Measurements from ENCODE around the gene CLIP2.
"Not testable (repeated sequence)": the region's sequence is repeated elsewhere in the genome, so short reads cannot be mapped to it uniquely, and the experiment has no call there.

CLIP2 gene

DNA sequence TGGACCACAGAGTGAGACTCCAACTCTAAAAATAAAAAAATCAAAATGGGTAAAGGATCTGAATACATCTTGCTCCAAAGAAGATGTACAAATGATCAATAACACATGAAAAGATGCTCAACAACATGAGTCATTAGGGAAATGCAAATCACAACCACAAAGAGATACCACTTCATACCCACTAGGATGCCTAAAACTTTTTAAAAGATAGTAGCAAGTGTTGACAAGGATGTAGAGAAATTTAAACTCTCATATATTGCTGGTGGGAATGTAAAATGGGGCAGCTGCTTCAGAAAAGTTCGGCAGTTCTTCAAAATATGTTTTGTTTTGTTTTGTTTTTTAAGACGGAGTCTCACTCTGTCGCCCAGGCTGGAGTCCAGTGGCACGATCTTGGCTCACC lies 118.8 kb downstream of the CLIP2 start:
- no peak for DNase-seq

- DNase-seq = no peak
Observed at GRCh38 chr7:74409571-74409970, 120.4 kb downstream of the CLIP2 start.

DNA sequence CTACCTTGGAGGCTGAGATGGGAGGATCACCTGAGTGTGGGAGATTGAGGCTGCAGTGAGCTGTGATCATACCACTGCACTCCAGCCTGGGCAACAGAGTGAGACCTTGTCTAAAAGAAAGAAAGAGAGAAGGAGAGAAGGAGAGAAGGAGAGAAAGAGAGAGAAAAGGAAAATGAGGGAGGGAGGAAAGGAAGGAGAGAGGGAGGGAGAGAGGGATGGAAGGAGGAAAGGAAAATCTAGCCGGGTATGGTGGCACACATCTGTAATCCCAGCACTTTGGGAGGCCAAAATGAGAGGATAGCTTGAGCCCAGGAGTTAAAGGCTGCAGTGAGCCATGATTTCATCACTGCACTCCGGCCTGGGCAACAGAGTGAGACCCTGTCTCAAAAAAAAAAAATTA lies 121.6 kb downstream of the CLIP2 start:
- no peak for DNase-seq

DNA sequence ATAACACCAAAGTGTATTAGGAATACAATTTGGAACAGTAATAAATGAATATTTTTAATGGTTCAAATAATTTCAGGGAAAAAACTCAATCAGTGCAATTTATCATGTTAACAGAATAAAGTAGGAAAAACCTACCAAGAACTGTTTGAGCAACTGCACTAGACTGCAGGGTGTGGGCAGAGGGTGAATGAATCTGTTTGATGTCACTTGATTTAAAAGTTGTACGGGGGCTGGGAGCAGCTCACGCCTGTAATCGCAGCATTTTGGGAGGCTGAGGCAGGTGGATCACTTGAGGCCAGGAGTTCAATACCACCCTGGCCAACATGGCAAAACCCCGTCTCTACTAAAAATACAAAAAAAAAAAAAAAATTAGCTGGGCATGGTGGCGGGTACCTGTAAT lies 122.4 kb downstream of the CLIP2 start:
- not testable (repeated sequence) for DNase-seq

GRCh38 chr7:74412056-74412455 lies 122.8 kb downstream of the CLIP2 start:
- DNase-seq = no peak

- DNase-seq = no peak
Observed at GRCh38 chr7:74412603-74413002, 123.4 kb downstream of the CLIP2 start.

- DNase-seq = not testable (repeated sequence)
Observed at GRCh38 chr7:74414595-74415333, 125.6 kb downstream of the CLIP2 start.

DNA sequence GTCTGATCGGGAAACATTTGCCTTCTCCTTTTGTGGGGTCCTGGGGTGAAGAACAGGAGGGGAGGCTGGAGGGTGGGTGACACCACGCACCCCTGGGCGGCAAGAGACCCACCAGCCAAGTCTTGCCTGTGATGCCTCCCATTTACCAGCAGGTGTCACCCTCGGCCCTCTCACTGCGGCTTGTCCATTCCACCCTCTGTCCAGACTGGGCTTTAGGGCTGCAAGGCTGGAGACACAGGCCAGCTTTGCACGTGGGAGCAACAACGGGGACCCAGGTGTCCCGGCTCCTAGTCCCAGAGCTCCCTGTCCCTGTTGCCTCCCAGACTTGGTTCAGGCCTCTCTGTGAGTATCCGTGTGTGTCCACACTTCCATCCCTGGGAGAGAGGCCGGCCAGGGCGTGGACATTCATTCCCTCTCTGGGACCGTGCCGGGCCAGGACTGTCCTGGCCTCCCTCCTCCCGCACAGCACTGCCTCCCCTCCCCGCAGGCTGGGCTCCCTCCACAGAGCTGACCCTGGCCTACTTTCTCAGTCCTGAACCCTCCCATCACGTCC lies 128.3 kb downstream of the CLIP2 start:
- DNase-seq = peak; percentile 40

DNA sequence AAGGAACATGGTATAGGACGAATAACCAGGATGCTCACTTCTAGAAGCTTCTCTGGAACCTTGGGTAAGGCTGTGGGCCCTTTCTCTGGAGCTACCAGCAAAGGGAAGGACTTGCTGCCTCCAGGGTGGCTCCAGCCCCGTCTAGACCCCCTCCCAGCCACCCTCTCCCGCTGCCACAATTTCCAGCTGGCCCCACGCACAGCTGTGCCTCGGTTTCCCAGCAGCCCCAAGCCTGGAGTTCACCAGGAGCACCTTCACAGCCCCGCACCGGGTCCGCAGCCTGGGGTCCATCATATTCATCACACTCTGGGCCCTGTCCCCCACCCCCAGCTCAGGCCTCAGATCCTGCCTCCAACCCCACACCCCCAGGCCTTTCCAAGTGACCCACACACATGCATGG lies 128.9 kb downstream of the CLIP2 start:
- DNase-seq = no peak

DNA sequence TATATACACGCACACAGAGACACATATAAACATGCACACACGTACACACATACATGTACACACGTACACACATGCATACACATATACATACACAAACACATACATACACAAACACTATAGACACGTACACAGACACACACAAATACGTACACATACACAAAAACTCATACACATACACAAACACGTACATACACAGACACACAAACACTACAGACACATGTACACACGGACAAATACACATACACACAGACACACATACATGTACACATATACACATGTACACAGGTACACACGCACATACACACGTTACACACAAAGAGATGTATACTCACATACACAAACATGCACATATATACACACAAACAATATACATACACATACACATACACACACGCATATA lies 129.3 kb downstream of the CLIP2 start:
- no peak for DNase-seq

- not testable (repeated sequence) for DNase-seq
Observed at GRCh38 chr7:74419232-74419631, 130.0 kb downstream of the CLIP2 start.

DNA sequence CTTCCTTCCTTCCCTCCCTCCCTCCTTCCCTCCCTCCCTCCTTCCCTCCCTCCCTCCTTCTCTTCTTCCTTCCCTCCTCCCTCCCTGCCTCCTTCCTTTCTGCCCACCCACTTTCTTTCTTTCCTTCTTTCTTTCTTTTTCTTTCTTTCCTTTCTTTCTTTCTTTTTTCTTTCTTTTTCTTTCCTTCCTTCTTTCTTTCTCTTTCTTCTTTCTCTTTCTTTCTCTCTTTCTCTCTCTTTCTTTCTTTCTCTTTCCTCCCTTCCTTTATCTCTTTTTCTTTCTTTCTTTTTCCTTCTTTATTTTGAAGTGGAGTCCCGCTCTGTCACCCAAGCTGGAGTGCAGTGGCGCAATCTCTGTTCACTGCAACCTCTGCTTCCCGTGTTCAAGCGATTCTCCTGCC lies 130.8 kb downstream of the CLIP2 start:
- DNase-seq = no peak

GRCh38 chr7:74424291-74424880 lies 135.2 kb downstream of the CLIP2 start:
- no peak for DNase-seq

GRCh38 chr7:74428023-74428422 lies 138.8 kb downstream of the CLIP2 start:
- DNase-seq = no peak

DNA sequence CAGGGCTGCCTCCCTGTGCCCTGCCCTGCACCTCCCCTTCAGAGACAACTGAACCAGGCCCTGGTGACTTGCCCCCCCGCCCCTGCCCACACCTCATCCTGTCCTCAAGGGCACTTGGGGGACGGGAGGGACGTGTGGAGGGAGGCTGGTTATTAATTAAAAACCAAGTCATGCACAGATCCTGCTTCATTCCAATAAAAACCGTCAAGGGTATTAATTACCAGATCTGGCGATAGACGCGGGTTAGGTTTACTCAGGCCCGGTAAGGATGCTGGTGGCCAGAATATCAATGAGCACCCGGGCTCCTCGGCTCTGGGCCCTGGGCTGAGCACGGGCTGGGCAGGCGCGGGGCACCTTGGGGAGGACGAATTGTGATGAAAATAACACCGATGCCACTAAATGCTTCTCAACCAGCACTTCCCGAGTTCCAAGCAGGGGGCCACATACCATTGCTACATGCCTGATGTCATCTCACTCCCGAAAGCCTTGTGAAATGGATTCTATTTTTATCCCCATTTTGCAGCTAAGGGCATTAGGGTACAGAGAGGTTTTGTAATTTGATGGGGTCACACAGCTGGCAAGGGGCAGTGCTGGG lies 140.0 kb downstream of the CLIP2 start:
- no peak for DNase-seq

- not testable (repeated sequence) for DNase-seq
Observed at GRCh38 chr7:74430409-74430808, 141.2 kb downstream of the CLIP2 start.

- DNase-seq = no peak
Observed at GRCh38 chr7:74430961-74431466, 141.8 kb downstream of the CLIP2 start.

- DNase-seq = not testable (repeated sequence)
Observed at GRCh38 chr7:74437291-74437571, 148.0 kb downstream of the CLIP2 start.

DNA sequence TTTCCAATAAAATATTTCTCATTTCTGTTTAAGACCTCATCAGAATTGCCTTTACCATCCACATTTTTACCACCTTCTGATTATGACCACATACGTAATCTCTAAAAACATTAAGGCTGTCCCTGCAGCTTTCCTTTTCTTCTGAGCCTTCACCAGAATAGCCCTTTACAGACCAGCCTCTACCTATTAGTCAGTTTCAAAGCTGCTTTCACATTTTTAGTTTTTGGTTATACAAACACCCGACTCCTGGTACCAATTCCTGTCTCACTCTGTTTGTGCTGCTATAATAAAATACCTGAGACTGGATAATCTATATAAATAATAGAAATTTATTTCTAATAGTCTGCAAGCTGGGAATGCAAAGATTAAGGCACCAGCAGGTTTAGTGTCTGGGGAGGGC lies 149.1 kb downstream of the CLIP2 start:
- no peak for DNase-seq

DNA sequence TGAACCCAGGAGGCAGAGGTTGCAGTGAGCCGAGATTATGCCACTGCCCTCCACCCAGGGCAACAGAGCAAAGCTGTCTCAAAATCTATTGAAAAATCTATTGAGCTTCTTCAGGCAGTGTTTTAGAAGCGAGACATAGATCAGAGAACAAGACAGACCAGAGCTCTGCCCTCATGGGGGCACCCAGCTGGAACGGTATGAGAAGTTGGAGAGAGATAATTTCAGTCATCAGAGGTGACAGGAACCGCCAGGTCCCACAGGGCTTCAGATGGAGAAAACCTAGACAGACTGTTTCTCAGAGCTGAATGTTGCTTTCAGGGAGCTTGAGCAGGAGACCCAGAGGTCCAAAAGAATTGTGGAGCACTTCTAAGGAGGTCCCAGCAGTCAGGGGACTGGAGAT lies 150.3 kb downstream of the CLIP2 start:
- DNase-seq = no peak

DNA sequence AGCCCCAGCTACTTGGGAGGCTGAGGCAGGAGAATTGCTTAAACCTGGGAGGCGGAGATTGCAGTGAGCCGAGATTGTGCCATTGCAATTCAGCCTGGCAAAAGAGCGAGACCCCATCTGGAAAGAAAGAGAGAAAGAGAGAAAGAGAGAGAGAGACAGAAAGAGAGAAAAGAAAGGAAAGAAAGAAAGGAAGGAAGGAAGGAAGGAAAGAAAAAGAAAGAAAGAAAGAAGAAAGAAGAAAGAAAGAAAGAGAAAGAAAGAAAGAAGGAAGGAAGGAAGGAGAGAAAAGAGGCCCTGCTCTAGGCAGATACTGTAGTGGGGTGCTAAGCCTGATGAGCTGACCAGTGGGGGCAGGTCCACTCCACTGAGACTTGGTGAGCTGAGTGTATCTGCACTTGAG lies 150.9 kb downstream of the CLIP2 start:
- DNase-seq = not testable (repeated sequence)

DNA sequence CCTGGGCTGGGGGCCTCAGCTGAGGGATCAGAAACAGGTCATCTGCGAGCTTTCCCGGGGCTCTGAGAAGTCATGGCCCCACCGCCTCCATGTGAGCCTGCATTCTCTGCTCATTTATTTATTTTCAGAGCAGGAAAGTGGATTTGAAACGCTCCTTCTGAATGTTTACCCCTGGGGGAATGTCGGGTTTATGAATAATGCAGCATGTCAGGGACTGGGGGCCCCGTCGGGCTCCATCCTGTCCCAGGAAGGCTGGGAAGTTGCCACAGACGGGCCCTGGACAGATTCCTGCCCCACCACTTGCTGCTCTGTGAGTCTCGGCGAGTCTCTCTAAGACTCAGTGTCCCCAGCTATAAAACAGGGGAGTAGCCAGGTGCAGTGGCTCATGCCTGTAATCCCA lies 152.6 kb downstream of the CLIP2 start:
- DNase-seq = no peak

DNA sequence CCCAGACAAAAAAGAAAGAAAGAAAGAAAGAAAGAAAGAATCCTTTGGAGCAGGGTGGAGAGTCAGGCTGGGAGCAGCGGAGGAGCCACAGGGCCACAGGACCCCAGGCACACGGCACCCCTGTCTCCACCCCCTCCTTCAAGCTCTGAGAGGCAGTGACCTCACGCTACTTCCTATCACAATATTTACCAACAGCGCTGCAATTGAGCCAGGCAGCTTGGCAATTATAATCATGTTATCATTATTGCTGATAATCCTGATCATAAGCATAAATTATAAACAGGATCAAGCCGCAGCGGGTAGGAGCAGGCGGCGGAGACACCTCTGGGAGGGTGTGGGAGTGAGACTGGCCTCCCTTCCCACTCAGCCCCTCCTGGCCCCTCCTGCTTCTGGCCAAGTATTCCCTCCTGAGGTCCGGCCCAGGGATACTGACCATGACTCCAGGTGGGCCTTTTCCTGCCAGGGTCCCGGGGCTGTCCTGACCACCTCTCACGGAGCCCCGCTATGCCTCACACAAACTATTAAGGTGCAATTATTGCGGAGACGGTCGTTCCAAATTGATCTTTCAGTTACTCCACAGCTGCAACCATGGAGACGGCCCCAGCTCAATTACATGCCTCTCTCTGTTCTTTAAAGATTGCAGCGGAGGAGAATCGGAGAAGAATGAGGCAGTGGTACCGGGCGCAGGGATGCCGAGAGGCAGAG lies 154.5 kb downstream of the CLIP2 start:
- DNase-seq = no peak

- no peak for DNase-seq
Observed at GRCh38 chr7:74449144-74449543, 159.9 kb downstream of the CLIP2 start.

Measured in T1000 (cell line).